Erythroblast (primary cell): Measurements from ENCODE around the gene KIF1A.
"Not testable (repeated sequence)": the region's sequence is repeated elsewhere in the genome, so short reads cannot be mapped to it uniquely, and the experiment has no call there.

Source experiments
- GATA1 ChIP-seq: IDR thresholded peaks from 2 replicates; pipeline ENCODE4 v1.6.1; 2011; ENCODE audit warnings: low read depth, mild to moderate bottlenecking, control low read depth, low read length, moderate library complexity
- POLR2A ChIP-seq: IDR thresholded peaks from 2 replicates; pipeline ENCODE4 v1.6.1; 2011; ENCODE audit warnings: mild to moderate bottlenecking, low read length

DNA sequence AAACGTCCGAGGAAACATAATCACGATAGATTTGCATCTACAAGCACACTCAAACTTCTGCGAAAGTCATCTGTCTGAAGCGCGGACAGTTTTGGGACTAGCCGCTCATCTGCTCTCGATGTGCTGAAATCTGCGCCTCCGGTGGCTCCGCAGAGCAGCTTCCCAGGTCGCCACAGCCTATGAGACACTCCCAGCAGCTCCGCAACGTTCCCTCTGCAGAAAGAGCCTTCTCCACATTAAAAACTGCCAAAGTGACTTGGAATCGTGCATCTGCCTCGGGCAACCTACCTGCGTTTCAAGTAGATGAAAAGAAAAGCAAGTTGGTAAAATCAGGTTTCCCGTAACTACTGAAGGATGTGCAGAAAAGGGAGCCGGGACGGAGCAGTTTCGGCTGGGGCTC, 119.4 kb downstream of the KIF1A start:
- not testable (repeated sequence) for TF ChIP-seq POLR2A, GATA1
